Activated gamma-delta T cell treated with anti-CD3 and anti-CD28 coated beads, Interleukin-2, amount 50 U/mL, for 16 hours (primary cell): ENCODE measurements around the gene CDKL2.
"Not testable (repeated sequence)": the region's sequence is repeated elsewhere in the genome, so short reads cannot be mapped to it uniquely, and the experiment has no call there.

ENCODE experiments used
- DNase-seq: peaks from one replicate; pipeline ENCODE4 v3.0.0-alpha.2; 2020; ENCODE audit warnings: low read depth

Gene CDKL2

DNA sequence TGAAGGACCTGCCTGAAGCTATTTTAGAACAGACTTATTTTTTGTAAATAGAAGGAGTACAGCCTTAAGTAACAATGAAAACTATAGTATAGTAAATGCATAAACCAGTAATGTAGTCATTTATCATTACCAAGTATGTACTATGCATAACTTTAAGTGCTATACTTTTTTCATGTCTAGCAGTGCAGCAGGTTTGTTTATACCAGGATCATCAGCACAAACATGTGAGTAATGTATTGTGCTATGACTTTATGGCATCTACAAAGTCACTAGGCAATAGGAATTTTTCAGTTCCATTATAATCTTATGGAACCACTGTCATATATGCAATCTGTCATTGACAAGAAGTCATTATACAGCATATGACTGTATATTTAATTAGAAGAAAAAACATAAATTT, 77.9 kb downstream of the CDKL2 start:
- no peak for DNase-seq

DNA sequence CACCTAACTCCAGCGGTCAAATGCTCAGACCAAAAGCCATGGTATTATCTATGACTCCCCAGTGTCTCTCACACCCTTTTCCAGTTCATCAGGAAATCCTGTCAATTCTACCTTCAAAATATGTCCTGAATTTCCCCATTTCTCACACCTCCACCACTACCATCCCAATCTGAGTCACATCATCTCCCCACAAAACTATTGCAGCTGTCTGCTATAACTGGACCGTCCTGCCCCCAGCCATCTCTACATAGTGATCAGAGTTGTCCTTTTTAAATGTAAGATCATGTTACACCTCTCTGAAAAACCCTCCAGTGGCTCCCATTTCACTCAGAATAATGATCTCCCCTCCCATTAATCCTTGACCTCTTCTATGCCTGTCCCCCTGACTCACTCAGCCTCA, 81.3 kb downstream of the CDKL2 start:
- DNase-seq: no peak

DNA sequence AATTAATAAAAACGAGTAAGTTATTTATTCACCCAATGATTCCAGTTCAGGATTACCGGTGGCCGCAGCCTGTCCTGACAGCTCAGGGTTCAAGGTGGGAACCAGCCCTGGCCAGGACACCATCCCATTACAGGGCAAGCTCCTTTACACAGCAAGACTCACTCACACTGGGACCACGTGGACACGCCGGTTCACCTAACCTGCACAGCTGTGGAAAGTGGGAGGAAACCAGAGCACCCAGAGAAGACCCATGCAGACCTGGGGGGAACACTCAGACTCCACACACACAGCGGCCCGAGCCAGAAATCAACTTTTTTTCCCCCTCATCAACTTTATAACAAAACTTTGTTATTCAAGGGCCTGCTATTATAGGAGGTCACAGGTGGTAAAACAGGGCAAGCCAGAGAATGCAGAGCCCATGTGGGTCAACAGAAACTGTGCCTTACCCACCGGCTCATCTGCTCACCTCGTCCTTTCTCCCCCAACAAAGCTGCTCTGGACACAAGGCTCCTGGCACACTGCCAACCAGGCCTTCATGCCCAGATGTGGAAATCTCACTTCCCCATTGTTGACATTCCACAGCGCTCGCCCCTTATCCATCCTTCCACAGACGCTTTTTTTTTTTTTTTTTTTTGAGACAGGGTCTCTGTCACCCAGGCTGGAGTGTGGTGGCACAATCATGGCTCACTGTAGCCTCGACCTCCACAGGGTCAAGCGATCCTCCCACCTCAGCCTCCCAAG, 82.5 kb downstream of the CDKL2 start:
- DNase-seq: no peak

DNA sequence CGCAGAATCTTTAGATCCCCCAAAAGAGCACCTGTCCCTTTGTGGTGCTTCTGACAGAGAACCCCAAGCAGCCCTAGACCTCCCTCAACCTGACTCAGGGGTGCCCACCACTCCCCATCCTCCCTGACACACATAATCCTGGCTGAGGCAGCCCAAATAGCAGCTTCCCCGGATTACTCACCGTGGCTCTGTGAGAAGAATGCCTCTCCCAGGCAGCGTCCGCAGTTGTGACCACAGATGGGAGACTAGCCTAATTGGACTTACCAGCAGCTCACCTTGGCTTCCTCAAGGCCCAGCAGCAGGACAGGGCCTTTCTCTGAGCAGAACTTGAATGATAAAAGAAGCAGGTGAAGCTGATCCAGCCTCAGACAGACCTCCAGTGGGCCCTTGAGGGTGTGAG, 84.8 kb downstream of the CDKL2 start:
- DNase-seq: no peak

DNA sequence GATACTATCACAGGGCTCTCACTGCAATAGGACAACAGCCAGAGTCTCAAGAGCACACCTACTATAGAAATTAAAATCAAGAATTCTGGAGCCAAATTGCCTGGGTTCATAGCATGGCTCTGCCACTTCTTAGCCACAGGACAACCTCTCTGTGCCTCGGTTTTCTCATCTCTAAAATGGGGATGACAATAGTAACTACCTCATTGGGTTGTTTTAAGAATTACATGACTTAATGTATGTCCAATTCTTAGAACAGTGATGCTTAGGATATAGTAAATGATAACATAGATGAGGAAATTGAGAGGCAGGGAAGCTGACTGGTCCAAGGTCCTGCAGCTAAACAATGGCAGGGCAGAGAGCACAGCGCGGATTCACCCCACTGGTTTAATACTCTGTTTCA, 85.5 kb downstream of the CDKL2 start:
- DNase-seq: no peak

DNA sequence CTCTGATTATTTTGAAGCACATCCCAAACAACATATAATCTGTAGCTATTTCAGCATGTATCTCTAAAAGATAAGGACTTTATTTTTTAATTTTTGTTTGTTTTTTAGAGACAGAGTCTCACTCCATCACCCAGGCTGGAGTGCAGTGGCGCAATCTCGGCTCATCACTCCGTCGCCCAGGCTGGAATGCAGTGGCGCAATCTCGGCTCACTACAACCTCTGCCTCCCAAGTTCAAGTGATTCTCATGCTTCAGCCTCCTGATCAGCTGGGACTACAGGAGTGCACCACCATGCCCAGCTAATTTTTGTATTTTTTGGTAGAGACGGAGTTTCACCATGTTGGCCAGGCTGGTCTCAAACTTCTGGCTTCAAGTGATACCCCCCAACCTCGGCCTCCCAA, 86.1 kb downstream of the CDKL2 start:
- DNase-seq: not testable (repeated sequence)

DNA sequence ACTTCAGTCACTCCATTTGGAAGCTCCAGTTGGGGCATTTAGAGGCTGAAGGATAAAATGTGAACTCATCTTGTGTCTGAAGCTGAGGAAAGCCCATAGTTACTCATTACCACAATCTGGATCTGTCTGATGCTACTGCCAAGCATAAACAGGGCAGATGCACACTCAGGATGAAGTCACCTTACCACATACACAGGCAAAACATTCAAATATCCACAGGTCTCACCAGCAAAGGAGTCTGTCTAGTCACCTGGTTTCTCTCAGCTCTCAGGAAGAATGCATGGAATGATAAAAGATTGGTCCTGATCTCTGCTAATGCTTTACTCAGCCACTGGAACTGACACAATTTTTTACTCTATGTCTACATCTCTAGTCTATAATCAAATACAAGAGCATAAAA, 87.5 kb downstream of the CDKL2 start:
- no peak for DNase-seq

DNA sequence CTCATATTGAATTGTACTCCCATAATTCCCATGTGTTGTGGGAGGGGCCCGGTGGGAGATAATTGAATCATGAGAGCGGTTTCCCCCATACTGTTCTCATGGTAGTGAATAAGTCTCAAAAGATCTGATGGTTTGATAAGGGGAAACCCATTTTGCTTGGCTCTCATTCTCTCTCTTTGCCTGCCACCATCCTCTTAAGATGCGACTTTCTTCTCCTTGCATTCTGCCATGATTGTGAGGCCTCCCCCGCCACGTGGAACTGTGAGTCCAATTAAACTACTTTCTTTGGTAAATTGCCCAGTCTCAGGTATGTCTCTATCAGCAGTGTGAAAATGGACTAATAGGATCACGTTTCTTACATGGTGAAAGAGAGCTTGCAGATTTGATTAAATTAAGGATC, 93.0 kb downstream of the CDKL2 start:
- not testable (repeated sequence) for DNase-seq

DNA sequence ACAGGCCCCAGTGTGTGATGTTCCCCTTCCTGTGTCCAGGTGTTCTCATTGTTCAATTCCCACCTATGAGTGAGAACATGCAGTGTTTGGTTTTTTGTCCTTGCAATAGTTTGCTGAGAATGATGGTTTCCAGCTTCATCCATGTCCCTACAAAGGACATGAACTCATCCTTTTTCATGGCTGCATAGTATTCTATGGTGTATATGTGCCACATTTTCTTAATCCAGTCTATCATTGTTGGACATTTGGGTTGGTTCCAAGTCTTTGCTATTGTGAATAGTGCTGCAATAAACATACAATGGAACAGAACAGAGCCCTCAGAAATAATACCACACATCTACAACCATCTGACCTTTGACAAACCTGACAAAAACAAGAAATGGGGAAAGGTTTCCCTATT, 96.4 kb downstream of the CDKL2 start:
- DNase-seq: not testable (repeated sequence)

DNA sequence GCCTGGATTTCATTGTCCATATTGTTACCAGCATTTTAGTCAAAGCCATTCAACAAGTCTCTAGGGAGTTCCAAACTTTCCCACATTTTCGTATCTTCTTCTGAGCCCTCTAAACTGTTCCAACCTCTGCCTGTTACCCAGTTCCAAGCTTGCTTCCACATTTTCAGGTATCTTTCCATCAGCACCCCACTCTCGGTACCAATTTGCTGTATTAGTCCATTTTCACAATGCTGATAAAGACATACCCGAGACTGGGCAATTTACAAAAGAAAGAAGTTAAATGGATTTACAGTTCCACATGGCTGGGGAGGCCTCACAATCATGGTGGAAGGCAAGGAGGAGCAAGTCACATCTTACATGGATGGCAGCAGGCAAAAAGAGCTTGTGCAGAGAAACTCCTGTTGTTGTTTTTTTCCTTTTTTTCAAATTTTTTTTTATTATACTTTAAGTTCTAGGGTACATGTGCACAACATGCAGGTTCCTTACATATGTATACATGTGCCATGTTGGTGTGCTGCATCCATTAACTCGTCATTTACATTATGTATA, 96.9 kb downstream of the CDKL2 start:
- DNase-seq: not testable (repeated sequence)

DNA sequence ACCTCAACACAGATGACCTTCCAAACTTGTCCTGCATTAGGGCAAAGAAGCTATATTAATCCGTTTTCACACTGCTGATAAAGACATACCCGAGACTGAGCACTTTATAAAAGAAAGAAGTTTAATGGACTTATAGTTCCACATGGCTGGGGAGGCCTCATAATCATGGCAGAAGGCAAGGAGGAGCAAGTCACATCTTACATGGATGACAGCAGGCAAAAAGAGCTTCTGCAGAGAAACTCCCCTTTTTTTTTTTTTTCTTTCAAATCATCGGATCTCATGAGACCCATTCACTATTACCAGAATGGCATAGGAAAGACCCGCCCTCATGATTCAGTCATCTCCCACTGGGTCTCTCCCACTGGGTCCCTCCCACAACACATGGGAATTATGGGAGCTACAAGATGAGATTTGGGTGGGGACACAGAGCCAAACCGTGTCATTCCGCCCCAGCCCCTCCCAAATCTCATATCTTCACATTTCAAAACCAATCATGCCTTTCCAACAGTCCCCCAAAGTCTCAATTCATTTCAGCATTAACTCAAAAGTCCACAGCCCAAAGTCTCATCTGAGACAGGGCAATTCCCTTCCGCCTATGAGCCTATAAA, 98.7 kb downstream of the CDKL2 start:
- not testable (repeated sequence) for DNase-seq

DNA sequence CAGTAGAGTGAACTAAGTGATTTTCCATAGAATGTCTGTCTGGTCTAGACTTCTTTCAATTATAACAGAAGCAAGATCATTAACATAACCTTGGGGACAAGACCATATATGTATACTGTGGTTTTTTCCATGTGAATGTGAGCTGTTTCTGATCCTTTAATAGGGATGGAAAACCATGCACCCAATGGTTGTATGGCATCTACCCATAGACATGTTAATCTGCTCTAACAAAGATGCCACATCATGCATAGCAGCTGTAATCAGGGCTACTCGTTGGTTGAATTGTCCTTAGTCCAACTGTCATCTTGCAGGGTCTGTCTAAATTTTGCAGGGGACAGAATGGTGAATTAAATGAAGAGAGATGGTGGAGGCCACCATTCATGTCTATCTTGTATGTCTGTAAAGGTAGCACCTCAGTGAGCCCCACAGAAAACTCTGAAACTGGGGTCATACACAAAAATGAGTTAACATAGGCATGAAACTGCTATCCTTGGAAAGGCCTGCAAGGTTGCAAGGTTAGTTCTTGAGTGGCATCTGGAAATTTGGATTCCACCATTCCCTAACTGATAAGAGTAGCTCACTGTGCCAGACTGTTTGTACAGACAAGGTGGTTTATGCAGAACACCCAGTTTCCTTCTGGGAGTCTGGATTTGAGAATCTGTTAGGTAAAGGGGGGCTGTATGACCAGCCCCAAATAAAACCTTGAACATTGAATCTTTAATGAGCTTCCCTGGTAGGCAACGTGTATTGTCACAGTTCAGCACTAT, 99.6 kb downstream of the CDKL2 start:
- DNase-seq: no peak
